VCaP (cell line): Measurements from ENCODE around the gene VCAN.

Experiments
- H3K27ac ChIP-seq: fragments of 450-650 bp; 2 replicates; pipeline ENCODE4 v1.5.1; 2017
- CTCF ChIP-seq: fragments of 450-650 bp; conservative IDR thresholded peaks from 2 replicates; pipeline ENCODE4 v1.5.1; 2017; ENCODE audit warnings: mild to moderate bottlenecking, moderate library complexity

VCAN gene

GRCh38 chr5:83563631-83564030, 92.1 kb downstream of the VCAN start:
- no peak for TF ChIP-seq CTCF
- H3K27ac ChIP-seq, result peak overlapping the region; percentile 19; the same call in 1 of the 2 replicates

GRCh38 chr5:83564069-83564749, 92.7 kb downstream of the VCAN start:
- H3K27ac ChIP-seq, result peak overlapping the region; percentile 19; the same call in 1 of the 2 replicates
- TF ChIP-seq CTCF, result peak; percentile 65

DNA sequence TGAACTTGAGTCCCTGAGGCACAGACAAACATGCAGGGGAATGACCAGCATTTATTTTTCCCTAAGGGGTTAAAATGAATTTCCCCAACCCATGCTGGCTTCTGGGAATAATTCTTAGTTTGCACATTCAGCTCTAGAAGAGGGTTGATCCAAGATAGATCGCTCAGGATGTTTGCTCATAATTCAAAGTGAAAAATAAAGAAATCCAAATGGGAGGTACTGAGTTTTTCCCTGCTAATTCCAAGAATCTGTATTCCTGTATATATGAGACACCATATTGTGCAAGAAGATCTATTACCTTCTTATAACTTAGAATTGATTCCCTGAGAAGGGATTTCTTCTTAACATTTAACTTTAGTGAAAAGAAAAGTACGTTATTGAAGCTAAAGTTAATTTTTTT, 96.2 kb downstream of the VCAN start:
- TF ChIP-seq CTCF, result no peak
- H3K27ac ChIP-seq, result no peak overlapping the region

- TF ChIP-seq CTCF, result no peak
- no peak overlapping the region for H3K27ac ChIP-seq
These were observed 96.6 kb downstream of the VCAN start for GRCh38 chr5:83568186-83568585.

DNA sequence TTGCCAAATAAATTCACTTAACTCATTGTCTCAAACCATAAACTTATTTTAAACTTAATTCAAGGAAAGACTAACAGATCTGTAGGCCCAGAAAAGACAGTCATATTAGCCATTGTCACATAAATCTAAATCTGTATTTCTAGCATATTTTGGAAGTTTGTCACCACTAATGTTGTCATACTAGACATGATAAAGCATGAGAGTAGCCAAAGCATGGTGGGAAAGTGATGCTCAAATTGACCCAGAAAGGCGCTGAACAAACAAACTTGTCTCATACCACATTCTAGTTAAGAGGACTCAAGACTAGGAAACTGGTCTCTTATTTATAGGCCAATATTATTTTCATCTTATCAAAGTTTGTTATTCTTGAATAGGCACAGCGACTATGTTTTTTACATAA, 99.4 kb downstream of the VCAN start:
- no peak overlapping the region for H3K27ac ChIP-seq
- no peak for TF ChIP-seq CTCF

- H3K27ac ChIP-seq, result no peak overlapping the region
- TF ChIP-seq CTCF, result no peak
These were observed 100.7 kb downstream of the VCAN start for GRCh38 chr5:83572271-83572670.

GRCh38 chr5:83576341-83576740, 104.8 kb downstream of the VCAN start:
- peak overlapping the region; percentile 75 for H3K27ac ChIP-seq
- TF ChIP-seq CTCF, result no peak
